Naive thymus-derived CD4-positive, alpha-beta T cell (primary cell): Measurements from ENCODE around the gene NEU4. TPM values are rescaled to one million over a fixed set of nuclear protein-coding genes. Genes with fewer than 3 reads are reported as not detected.

Source experiments
- ATAC-seq: fragments of 150-1000 bp; cut with Tn5 transposase; 2 replicates; pipeline ENCODE4 v1.10.0; 2021; ENCODE audit warnings: mild to moderate bottlenecking, moderate library complexity
- CTCF ChIA-PET: fragments of 350-600 bp; sonication (Branson Sonifier 250); formaldehyde crosslinking; loops from one replicate; lab custom pipeline; 2021; ENCODE audit warnings: antibody characterized with exemption; lab: Charles Lee
- POLR2A ChIA-PET: fragments of 350-600 bp; sonication (Branson Sonifier 250); formaldehyde crosslinking; loops from one replicate; lab custom pipeline; 2021; ENCODE audit warnings: antibody characterized with exemption, inconsistent platforms; lab: Charles Lee
- DNase-seq, 9 donors: peaks; one replicate each; pipeline versions ENCODE4 v3.0.0 to v3.0.0-alpha.2; 2020 to 2022; ENCODE audit warnings: mixed read lengths in 1 of 9
- H3K27ac ChIP-seq: one replicate; pipeline ENCODE4 v1.7.0; 2013; ENCODE audit warnings: mild to moderate bottlenecking, low read depth, low read length, moderate library complexity
- H3K27me3 ChIP-seq, 2 donors: one replicate each; pipeline ENCODE4 v1.7.0; 2013; ENCODE audit warnings: low read length in 2 of 2, mild to moderate bottlenecking in 2 of 2, moderate library complexity in 2 of 2; ENCODE audit not compliant: control insufficient read depth in 2 of 2, insufficient read depth in 2 of 2
- H3K36me3 ChIP-seq, 3 experiments: 1 replicate in 2 of 3; 2 replicates in 1 of 3; pipeline ENCODE4 v1.7.0; 2013; ENCODE audit warnings: low read length in 3 of 3, mild to moderate bottlenecking in 3 of 3, moderate library complexity in 1 of 3; ENCODE audit not compliant: insufficient read depth in 3 of 3, control insufficient read depth in 2 of 3
- H3K4me1 ChIP-seq, 2 donors: one replicate each; pipeline ENCODE4 v1.7.0; 2013; ENCODE audit warnings: low read length in 2 of 2, mild to moderate bottlenecking in 2 of 2, moderate library complexity in 1 of 2; ENCODE audit not compliant: control insufficient read depth in 2 of 2, insufficient read depth in 2 of 2
- H3K4me3 ChIP-seq: 2 replicates; pipeline ENCODE4 v1.7.0; 2013; ENCODE audit warnings: mild to moderate bottlenecking, low read length
- H3K9me3 ChIP-seq, 3 experiments: 1 replicate in 2 of 3; 2 replicates in 1 of 3; pipeline ENCODE4 v1.7.0; 2013; ENCODE audit warnings: low read length in 3 of 3; ENCODE audit not compliant: control insufficient read depth in 2 of 3
- H3K27ac Mint-ChIP-seq, 9 donors: one replicate each; pipeline ENCODE4 v1.8.0; 2020 to 2022; ENCODE audit warnings: mixed read lengths in 9 of 9, mild to moderate bottlenecking in 8 of 9, moderate library complexity in 5 of 9, inconsistent platforms in 2 of 9
- H3K27me3 Mint-ChIP-seq, 5 donors: one replicate each; pipeline ENCODE4 v1.8.0; 2021 to 2022; ENCODE audit warnings: mixed read lengths in 5 of 5, mild to moderate bottlenecking in 1 of 5
- H3K36me3 Mint-ChIP-seq, 5 donors: one replicate each; pipeline ENCODE4 v1.8.0; 2020 to 2022; ENCODE audit warnings: mixed read lengths in 5 of 5, mild to moderate bottlenecking in 3 of 5, inconsistent platforms in 1 of 5
- H3K4me1 Mint-ChIP-seq, 7 donors: one replicate each; pipeline ENCODE4 v1.8.0; 2020 to 2022; ENCODE audit warnings: mixed read lengths in 7 of 7, mild to moderate bottlenecking in 3 of 7, inconsistent platforms in 1 of 7
- H3K4me3 Mint-ChIP-seq, 10 donors: one replicate each; pipeline ENCODE4 v1.8.0; 2020 to 2022; ENCODE audit warnings: mild to moderate bottlenecking in 10 of 10, mixed read lengths in 10 of 10, moderate library complexity in 6 of 10, inconsistent platforms in 2 of 10
- H3K9me3 Mint-ChIP-seq, 11 donors: one replicate each; pipeline ENCODE4 v1.8.0; 2020 to 2022; ENCODE audit warnings: mixed read lengths in 11 of 11, mild to moderate bottlenecking in 4 of 11, inconsistent platforms in 1 of 11, moderate library complexity in 1 of 11
- intact Hi-C, 2 donors: fragments of 100-400 bp; cut with micrococcal nuclease; formaldehyde crosslinking; loops; one replicate each; pipeline ENCODE4 v1.15.1; 2023
- polyA plus RNA-seq, 2 donors: library from polyadenylated mRNA; unstranded; fragments of 300-500 nt; fragmentation: Illumina TruSeq; gene quantifications; one replicate each; pipeline ENCODE4 v1.2.3, GENCODE V29; 2021
- total RNA-seq, 6 experiments: library from RNA in 5 of 6; stranded (reverse) in 5 of 6; gene quantifications; 1 replicate in 5 of 6; 2 replicates in 1 of 6; pipeline ENCODE4 v1.2.3 and lab custom pipeline; 2021 to 2026

Gene NEU4
- total and polyA plus RNA-seq, 7 experiments from 2014 or later: 1.1 to 13.9 (median 1.2) TPM; not detected in 4

GRCh38 chr2:241857572-241858121 lies 48.7 kb downstream of the NEU4 start:
- Mint-ChIP-seq H3K9me3 (no peaks in the 10 kb centered on the region), H3K4me3 (peak overlapping the region in 8 of 10 donors; percentile 36 to 84 (median 64)), H3K4me1 (peaks cover 6 to 35% (median 20%) of the 10 kb centered on the region in 7 donors), H3K27me3 (peaks cover 0 to 17% (median 12%) of the 10 kb centered on the region in 5 donors), H3K27ac (peak overlapping the region in 5 of 9 donors; percentile 38 to 81 (median 59)), H3K36me3 (no peaks in the 10 kb centered on the region)
- peak in 1 of 9 donors; percentile 8 for DNase-seq
- Histone ChIP-seq H3K36me3 (no peaks in the 10 kb centered on the region), H3K9me3 (no peaks in the 10 kb centered on the region), H3K27me3 (peaks cover 0 to 3% of the 10 kb centered on the region in 2 donors), H3K4me1 (peaks cover 23 to 42% of the 10 kb centered on the region in 2 donors), H3K27ac (no peak overlapping the region), H3K4me3 (peak overlapping the region; percentile 61)
- intact Hi-C loops: loop anchor here in 1 of 2 donors (1.0 kb wide), 1 partner anchor 24 kb away; no protein-coding TSS in a partner anchor
- ChIA-PET CTCF (no interaction called here), POLR2A (no interaction called here)
- no peak for ATAC-seq

- peak within 1 kb of the TSS; percentile 61 for H3K4me3 ChIP-seq
- Mint-ChIP-seq H3K4me1 (peaks cover 11 to 42% (median 24%) of the 10 kb centered on the region in 7 donors), H3K36me3 (no peaks in the 10 kb centered on the region), H3K4me3 (peak within 1 kb of the TSS; percentile 84 to 91 (median 86)), H3K9me3 (no peaks in the 10 kb centered on the region), H3K27me3 (peaks cover 0 to 24% (median 19%) of the 10 kb centered on the region in 5 donors), H3K27ac (peak within 1 kb of the TSS; percentile 9 to 96 (median 70))
- no peaks in the 10 kb centered on the region for H3K9me3 ChIP-seq
- intact Hi-C loops: loop anchor here in 1 of 2 donors (1.0 kb wide), 2 partner anchors 14 to 23 kb away; no protein-coding TSS in a partner anchor
- peak within 1 kb of the TSS; percentile 11 for H3K27ac ChIP-seq
- H3K36me3 ChIP-seq: no peaks in the 10 kb centered on the region
- ChIA-PET CTCF (no interaction called here), POLR2A (interaction anchor here (1.2 kb wide), 1 partner anchor 23 kb away, joined by 4 read pairs; no protein-coding TSS in a partner anchor)
- peaks cover 0 to 3% of the 10 kb centered on the region in 2 donors for H3K27me3 ChIP-seq
- peak; percentile 48 for ATAC-seq
- DNase-seq: peak in 5 of 9 donors; percentile 25 to 73 (median 34)
- H3K4me1 ChIP-seq: peaks cover 23 to 50% of the 10 kb centered on the region in 2 donors
Measured at GRCh38 chr2:241858206-241859016, 49.4 kb downstream of the NEU4 start, which contains the start of gene PDCD1. PDCD1 (minus strand) TSS chr2:241858894; CDS start chr2:241858838, 56 bp downstream.

- Mint-ChIP-seq H3K36me3 (peaks cover 0 to under 1% (median 0%) of the 10 kb centered on the region in 5 donors), H3K27ac (peak overlapping the region in 1 of 9 donors; percentile 96), H3K9me3 (peaks cover 0 to under 1% (median 0%) of the 10 kb centered on the region in 11 donors), H3K4me3 (peak overlapping the region in 7 of 10 donors; percentile 38 to 91 (median 84)), H3K27me3 (peaks cover under 1 to 26% (median 19%) of the 10 kb centered on the region in 5 donors), H3K4me1 (peaks cover 14 to 44% (median 31%) of the 10 kb centered on the region in 7 donors)
- Histone ChIP-seq H3K9me3 (no peaks in the 10 kb centered on the region), H3K4me3 (peak overlapping the region; percentile 61), H3K4me1 (peaks cover 23 to 56% of the 10 kb centered on the region in 2 donors), H3K36me3 (no peaks in the 10 kb centered on the region), H3K27ac (no peak overlapping the region), H3K27me3 (peaks cover 0 to 3% of the 10 kb centered on the region in 2 donors)
- CTCF ChIA-PET: no interaction called here
- DNase-seq: no peak
- intact Hi-C loops: loop anchor here in 1 of 2 donors (1.0 kb wide), 1 partner anchor 15 kb away; no protein-coding TSS in a partner anchor
- ATAC-seq: peak; percentile 6
- POLR2A ChIA-PET: interaction anchor here (1.2 to 1.5 kb wide), 2 partner anchors 20 to 22 kb away, joined by 4 to 6 read pairs; no protein-coding TSS in a partner anchor
Measured at GRCh38 chr2:241859017-241859435, 50.0 kb downstream of the NEU4 start.

GRCh38 chr2:241859436-241860183 lies 50.6 kb downstream of the NEU4 start:
- DNase-seq: peak in 4 of 9 donors; percentile 18 to 67 (median 30)
- H3K27ac Mint-ChIP-seq: peak overlapping the region; percentile 9 to 96 (median 70)
- Histone ChIP-seq H3K9me3 (no peaks in the 10 kb centered on the region), H3K4me3 (peak overlapping the region; percentile 61), H3K27me3 (peaks cover 0 to 3% of the 10 kb centered on the region in 2 donors), H3K4me1 (peaks cover 23 to 62% of the 10 kb centered on the region in 2 donors), H3K27ac (peak overlapping the region; percentile 11), H3K36me3 (no peaks in the 10 kb centered on the region)
- H3K4me1 Mint-ChIP-seq: peaks cover 18 to 50% (median 36%) of the 10 kb centered on the region in 7 donors
- H3K4me3 Mint-ChIP-seq: peak overlapping the region; percentile 84 to 91 (median 86)
- ATAC-seq: peak; percentile 30
- H3K36me3 Mint-ChIP-seq: peaks cover 0 to 5% (median 0%) of the 10 kb centered on the region in 5 donors
- ChIA-PET POLR2A (interaction anchor here (1.0 to 1.5 kb wide), 4 partner anchors 9 to 242 kb away, joined by 3 to 6 read pairs (median 4); no protein-coding TSS in a partner anchor), CTCF (no interaction called here)
- intact Hi-C loops: loop anchor here in 1 of 2 donors (1.0 to 5.0 kb wide), 3 partner anchors 15 to 172 kb away; partner anchors contain the start of genes D2HGDH and DTYMK
- H3K27me3 Mint-ChIP-seq: peaks cover 5 to 32% (median 19%) of the 10 kb centered on the region in 5 donors
- H3K9me3 Mint-ChIP-seq: peaks cover 0 to 4% (median 0%) of the 10 kb centered on the region in 11 donors

- peak overlapping the region in 3 of 9 donors; percentile 63 to 96 (median 76) for H3K27ac Mint-ChIP-seq
- no peaks in the 10 kb centered on the region for H3K36me3 ChIP-seq
- no peaks in the 10 kb centered on the region for H3K9me3 ChIP-seq
- intact Hi-C loops: loop anchor here in 1 of 2 donors (5.0 kb wide), 2 partner anchors 128 to 173 kb away; partner anchors contain the start of genes D2HGDH and DTYMK
- H3K4me1 ChIP-seq: peaks cover 23 to 70% of the 10 kb centered on the region in 2 donors
- H3K27me3 Mint-ChIP-seq: peaks cover 7 to 41% (median 19%) of the 10 kb centered on the region in 5 donors
- peaks cover 0 to 5% (median 0%) of the 10 kb centered on the region in 5 donors for H3K36me3 Mint-ChIP-seq
- peak overlapping the region; percentile 11 for H3K27ac ChIP-seq
- ATAC-seq: no peak
- H3K27me3 ChIP-seq: peaks cover 0 to 3% of the 10 kb centered on the region in 2 donors
- H3K9me3 Mint-ChIP-seq: peaks cover 0 to 11% (median 0%) of the 10 kb centered on the region in 11 donors
- no peak for DNase-seq
- H3K4me3 Mint-ChIP-seq: peak overlapping the region in 6 of 10 donors; percentile 84 to 91 (median 84)
- CTCF ChIA-PET: no interaction called here
- POLR2A ChIA-PET: interaction anchor here (1.0 to 1.5 kb wide), 3 partner anchors 8 to 243 kb away, joined by 3 to 6 read pairs (median 4); no protein-coding TSS in a partner anchor
- H3K4me1 Mint-ChIP-seq: peaks cover 21 to 58% (median 45%) of the 10 kb centered on the region in 7 donors
- H3K4me3 ChIP-seq: peak overlapping the region; percentile 61
Measured at GRCh38 chr2:241860184-241861078, 51.4 kb downstream of the NEU4 start.
